ENCODE measurements around the gene GMPS.
"Not testable (repeated sequence)": the region's sequence is repeated elsewhere in the genome, so short reads cannot be mapped to it uniquely, and the experiment has no call there.

GMPS gene

GRCh38 chr3:155960060-155960459, 89.6 kb downstream of the GMPS start:
- H3K4me3 ChIP-seq (replicated peaks; ENCODE audit: insufficient read depth, low read length) = no peak overlapping the region
- H3K27ac ChIP-seq (replicated peaks) = no peak overlapping the region
- no peak for DNase-seq (ENCODE audit: low read depth in 1 of 2, low spot score in 1 of 2)
- TF ChIP-seq REST (IDR thresholded peaks at IDR 0.05; ENCODE audit: insufficient replicate concordance, low read depth) (no peak), CTCF (IDR thresholded peaks at IDR 0.05; ENCODE audit: insufficient read depth, low read length) (no peak), SPI1 (IDR thresholded peaks at IDR 0.05; ENCODE audit: borderline replicate concordance, low read depth) (no peak), POLR2AphosphoS5 (IDR thresholded peaks at IDR 0.05; ENCODE audit: low read depth) (no peak)
- H3K27me3 ChIP-seq (ENCODE audit: insufficient read depth, poor library complexity, severe bottlenecking) = no peaks in the 10 kb centered on the region

- not testable (repeated sequence) for H3K27me3 ChIP-seq (ENCODE audit: insufficient read depth, poor library complexity, severe bottlenecking); H3K27ac ChIP-seq (replicated peaks); DNase-seq (ENCODE audit: low read depth in 1 of 2, low spot score in 1 of 2); H3K4me3 ChIP-seq (replicated peaks; ENCODE audit: insufficient read depth, low read length)
These were observed 90.6 kb downstream of the GMPS start for GRCh38 chr3:155961044-155961443.

GRCh38 chr3:155963570-155963969, 93.1 kb downstream of the GMPS start:
- DNase-seq (ENCODE audit: low read depth in 1 of 2, low spot score in 1 of 2) = no peak
- H3K27ac ChIP-seq (replicated peaks) = no peak overlapping the region
- no peaks in the 10 kb centered on the region for H3K27me3 ChIP-seq (ENCODE audit: insufficient read depth, poor library complexity, severe bottlenecking)
- H3K4me3 ChIP-seq (replicated peaks; ENCODE audit: insufficient read depth, low read length) = no peak overlapping the region
- TF ChIP-seq REST (IDR thresholded peaks at IDR 0.05; ENCODE audit: insufficient replicate concordance, low read depth) (no peak), POLR2AphosphoS5 (IDR thresholded peaks at IDR 0.05; ENCODE audit: low read depth) (no peak), SPI1 (IDR thresholded peaks at IDR 0.05; ENCODE audit: borderline replicate concordance, low read depth) (no peak), CTCF (IDR thresholded peaks at IDR 0.05; ENCODE audit: insufficient read depth, low read length) (no peak), GABPA (IDR thresholded peaks at IDR 0.05; ENCODE audit: low read depth) (no peak)

- DNase-seq (ENCODE audit: low read depth in 1 of 2, low spot score in 1 of 2) = no peak
- no peak for TF ChIP-seq GABPA (IDR thresholded peaks at IDR 0.05; ENCODE audit: low read depth)
- TF ChIP-seq CTCF (IDR thresholded peaks at IDR 0.05; ENCODE audit: insufficient read depth, low read length) = no peak
- no peak for TF ChIP-seq SPI1 (IDR thresholded peaks at IDR 0.05; ENCODE audit: borderline replicate concordance, low read depth)
- no peak for TF ChIP-seq REST (IDR thresholded peaks at IDR 0.05; ENCODE audit: insufficient replicate concordance, low read depth)
- TF ChIP-seq POLR2AphosphoS5 (IDR thresholded peaks at IDR 0.05; ENCODE audit: low read depth) = no peak
- H3K27me3 ChIP-seq (ENCODE audit: insufficient read depth, poor library complexity, severe bottlenecking) = no peaks in the 10 kb centered on the region
- no peak overlapping the region for H3K4me3 ChIP-seq (replicated peaks; ENCODE audit: insufficient read depth, low read length)
- no peak overlapping the region for H3K27ac ChIP-seq (replicated peaks)
These were observed 99.9 kb downstream of the GMPS start for GRCh38 chr3:155970398-155970797.
